ENCODE measurements around the gene KIF26B. TPM values are rescaled to one million over a fixed set of nuclear protein-coding genes. Genes with fewer than 3 reads are reported as not detected.

The KIF26B gene
- total RNA-seq, 1 donor from 2014 or later: 69.7 TPM

DNA sequence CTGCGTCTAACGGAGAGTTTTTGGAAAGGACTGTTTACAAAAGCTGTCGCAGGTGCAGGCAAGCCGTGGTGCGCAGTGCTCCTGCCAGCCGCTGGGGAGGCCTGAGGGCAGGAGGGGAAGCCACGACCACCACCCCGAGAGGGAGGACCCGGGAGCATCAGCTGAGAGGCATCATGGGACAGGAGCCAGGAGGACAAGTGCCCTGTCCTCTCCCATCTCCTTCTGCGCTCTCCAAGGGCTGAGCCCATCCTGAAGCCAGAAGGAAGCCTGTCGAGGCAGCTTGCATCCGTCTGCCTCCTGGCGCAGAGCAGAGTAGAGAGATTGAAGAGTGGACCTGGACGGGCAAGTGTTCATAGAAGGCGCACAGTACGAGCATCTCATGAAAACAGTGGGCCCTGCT lies 310.9 kb downstream of the KIF26B start:
- no peak for TF ChIP-seq CTCF (IDR thresholded peaks at IDR 0.05; ENCODE audit: unreplicated experiment)
- no peak for DNase-seq (ENCODE audit: low spot score in 2 of 2, unreplicated experiment in 2 of 2)
- H3K9me3 Mint-ChIP-seq: no peaks in the 10 kb centered on the region
- peak overlapping the region; percentile 51 for H3K27ac Mint-ChIP-seq
- peaks cover 2% of the 10 kb centered on the region for H3K36me3 Mint-ChIP-seq
- no peaks in the 10 kb centered on the region for H3K27me3 Mint-ChIP-seq (ENCODE audit: low read depth)
- no peak overlapping the region for H3K4me3 Mint-ChIP-seq
- H3K4me1 Mint-ChIP-seq: peaks cover 23% of the 10 kb centered on the region

- no peaks in the 10 kb centered on the region for H3K9me3 Mint-ChIP-seq
- no peak for DNase-seq (ENCODE audit: low spot score in 2 of 2, unreplicated experiment in 2 of 2)
- no peak overlapping the region for H3K4me3 Mint-ChIP-seq
- no peak for TF ChIP-seq CTCF (IDR thresholded peaks at IDR 0.05; ENCODE audit: unreplicated experiment)
- H3K36me3 Mint-ChIP-seq: peaks cover 2% of the 10 kb centered on the region
- peaks cover 23% of the 10 kb centered on the region for H3K4me1 Mint-ChIP-seq
- H3K27ac Mint-ChIP-seq: no peak overlapping the region
- H3K27me3 Mint-ChIP-seq (ENCODE audit: low read depth): no peaks in the 10 kb centered on the region
Measured at GRCh38 chr1:245466261-245466660, 311.5 kb downstream of the KIF26B start.

DNA sequence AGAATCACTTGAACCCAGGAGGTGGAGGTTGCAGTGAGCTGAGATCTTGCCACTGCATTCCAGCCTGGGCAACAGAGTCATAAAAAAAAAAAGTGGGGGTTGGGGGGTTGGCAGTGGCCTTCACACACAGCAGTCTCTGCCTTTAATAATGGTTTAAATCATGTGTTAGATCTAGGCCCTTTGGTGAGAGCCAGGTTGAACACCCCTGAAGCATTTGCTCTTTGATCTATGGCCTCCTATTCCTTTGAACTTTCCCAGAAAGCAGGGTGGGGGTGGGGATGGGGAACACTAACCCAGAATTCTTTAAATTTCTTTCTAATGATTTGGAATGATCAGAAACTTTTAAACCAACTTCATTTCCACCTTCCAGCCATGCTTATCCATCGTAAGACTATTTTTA lies 313.0 kb downstream of the KIF26B start:
- DNase-seq (ENCODE audit: low spot score in 2 of 2, unreplicated experiment in 2 of 2): no peak
- Mint-ChIP-seq H3K27me3 (ENCODE audit: low read depth) (no peaks in the 10 kb centered on the region), H3K4me1 (peaks cover 23% of the 10 kb centered on the region), H3K9me3 (no peaks in the 10 kb centered on the region), H3K27ac (no peak overlapping the region), H3K36me3 (peaks cover 2% of the 10 kb centered on the region), H3K4me3 (no peak overlapping the region)
- TF ChIP-seq CTCF (IDR thresholded peaks at IDR 0.05; ENCODE audit: unreplicated experiment): no peak

DNA sequence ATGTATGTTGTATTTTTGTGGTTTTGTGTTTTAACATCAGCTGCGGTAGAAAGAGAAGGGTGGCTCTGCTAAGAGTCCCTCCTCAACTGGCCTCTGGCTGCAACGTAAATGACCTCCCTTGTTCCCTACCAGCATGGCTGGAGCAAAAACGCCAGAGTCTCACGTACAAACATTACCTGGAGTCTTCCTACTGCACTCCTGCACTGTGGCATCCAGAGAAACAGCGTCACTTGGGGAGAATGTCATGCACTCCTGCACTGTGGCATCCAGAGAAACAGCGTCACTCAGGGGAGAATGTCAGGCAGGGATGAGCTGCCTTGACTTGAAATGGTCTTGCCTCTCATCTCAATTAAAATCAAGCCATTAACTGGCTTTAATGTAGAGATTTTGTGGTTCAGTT lies 314.2 kb downstream of the KIF26B start:
- DNase-seq (ENCODE audit: low spot score in 2 of 2, unreplicated experiment in 2 of 2): no peak
- H3K36me3 Mint-ChIP-seq: peaks cover 2% of the 10 kb centered on the region
- H3K27ac Mint-ChIP-seq: no peak overlapping the region
- no peaks in the 10 kb centered on the region for H3K27me3 Mint-ChIP-seq (ENCODE audit: low read depth)
- H3K4me3 Mint-ChIP-seq: no peak overlapping the region
- no peak for TF ChIP-seq CTCF (IDR thresholded peaks at IDR 0.05; ENCODE audit: unreplicated experiment)
- peaks cover 23% of the 10 kb centered on the region for H3K4me1 Mint-ChIP-seq
- no peaks in the 10 kb centered on the region for H3K9me3 Mint-ChIP-seq

DNA sequence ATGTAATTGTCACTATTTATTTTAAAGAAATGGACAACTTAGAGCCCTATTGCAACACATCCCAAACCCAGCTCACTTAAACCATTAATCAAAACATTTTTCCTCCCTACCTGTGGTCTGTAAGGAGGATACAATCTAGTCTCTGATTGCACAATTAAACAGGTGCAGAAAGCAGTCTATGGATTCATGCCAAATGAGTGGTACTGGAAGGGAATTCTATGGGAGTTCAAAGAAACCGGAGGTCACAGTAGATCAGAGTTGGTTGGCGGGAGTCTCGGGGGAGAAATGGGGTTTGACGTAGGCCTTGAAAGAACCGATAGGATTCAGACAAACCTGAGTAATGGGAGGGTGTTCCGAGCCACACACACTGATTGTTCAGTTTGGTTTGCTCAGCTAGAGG lies 314.9 kb downstream of the KIF26B start:
- H3K27me3 Mint-ChIP-seq (ENCODE audit: low read depth): no peaks in the 10 kb centered on the region
- peaks cover 3% of the 10 kb centered on the region for H3K9me3 Mint-ChIP-seq
- H3K4me3 Mint-ChIP-seq: no peak overlapping the region
- TF ChIP-seq CTCF (IDR thresholded peaks at IDR 0.05; ENCODE audit: unreplicated experiment): no peak
- no peak for DNase-seq (ENCODE audit: low spot score in 2 of 2, unreplicated experiment in 2 of 2)
- no peak overlapping the region for H3K27ac Mint-ChIP-seq
- peaks cover 3% of the 10 kb centered on the region for H3K36me3 Mint-ChIP-seq
- H3K4me1 Mint-ChIP-seq: peaks cover 23% of the 10 kb centered on the region

DNA sequence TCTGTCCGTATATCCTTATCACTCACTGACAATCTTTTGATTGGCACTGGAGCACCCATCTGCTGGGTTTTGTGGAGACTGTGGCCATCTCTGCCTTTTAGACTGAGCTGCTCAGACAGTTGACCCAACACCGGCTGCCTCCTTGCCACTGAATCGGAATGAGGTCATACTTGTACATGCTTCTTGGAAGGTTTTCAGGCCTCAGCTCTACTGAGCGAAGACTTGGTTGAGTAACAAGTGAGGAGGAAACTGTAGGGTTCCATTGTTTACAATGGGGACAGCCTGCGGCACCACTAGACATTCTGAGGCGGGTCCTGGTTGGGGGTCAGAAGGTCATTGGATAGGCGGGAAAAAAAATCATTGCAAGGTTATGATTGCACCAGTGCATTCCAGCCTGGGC lies 320.3 kb downstream of the KIF26B start:
- Mint-ChIP-seq H3K4me1 (no peaks in the 10 kb centered on the region), H3K4me3 (no peak overlapping the region), H3K27me3 (ENCODE audit: low read depth) (no peaks in the 10 kb centered on the region), H3K36me3 (peaks cover 2% of the 10 kb centered on the region), H3K9me3 (peaks cover 4% of the 10 kb centered on the region), H3K27ac (no peak overlapping the region)
- no peak for TF ChIP-seq CTCF (IDR thresholded peaks at IDR 0.05; ENCODE audit: unreplicated experiment)
- no peak for DNase-seq (ENCODE audit: low spot score in 2 of 2, unreplicated experiment in 2 of 2)

Data from mesothelial cell of epicardium (in vitro differentiated cells).